ENCODE results near the gene RHOB. TPM values are rescaled to one million over a fixed set of nuclear protein-coding genes. Genes with fewer than 3 reads are reported as not detected.

The RHOB gene
- total RNA-seq, 1 donor from 2014 or later = 204 TPM

DNA sequence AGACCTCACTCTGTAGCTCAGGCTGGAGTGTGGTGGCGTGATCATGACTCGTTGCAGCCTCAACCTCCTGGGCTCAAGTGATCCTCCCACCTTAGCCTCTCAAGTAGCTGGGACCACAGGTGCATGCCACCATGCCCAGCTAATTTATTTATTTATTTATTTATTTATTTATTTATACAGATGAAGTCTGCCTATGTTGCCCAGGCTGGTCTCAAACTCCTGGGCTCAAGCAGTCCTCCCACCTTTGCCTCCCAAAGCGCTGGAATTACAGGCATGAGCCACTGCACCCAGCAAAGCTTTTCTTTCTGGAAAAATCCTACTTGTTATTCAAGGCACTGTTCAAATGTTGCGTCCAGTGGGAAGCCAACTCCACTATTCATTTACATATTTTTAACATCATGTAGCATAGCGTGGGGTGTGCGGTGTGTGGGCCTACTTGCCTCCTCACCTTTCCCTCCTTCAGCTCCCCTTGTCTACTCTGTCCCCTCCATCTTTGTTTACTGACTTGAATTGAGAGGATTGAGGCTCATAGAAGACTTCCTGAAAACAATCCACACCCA is 6.8 kb upstream of the RHOB start:
- no peaks in the 10 kb centered on the region for H3K27me3 ChIP-seq (ENCODE audit: control insufficient read depth, insufficient read depth, low read length)
- no peak for DNase-seq (ENCODE audit: low read depth)
- H3K36me3 ChIP-seq (ENCODE audit: control insufficient read depth, insufficient read depth, low read length) = no peaks in the 10 kb centered on the region
- H3K4me3 ChIP-seq (ENCODE audit: low read depth, low read length) = no peak overlapping the region
- TF ChIP-seq CTCF (IDR thresholded peaks at IDR 0.05; ENCODE audit: insufficient read depth, low read length, poor library complexity, severe bottlenecking) = no peak

GRCh38 chr2:20443276-20443920 is 3.5 kb upstream of the RHOB start:
- H3K36me3 ChIP-seq (ENCODE audit: control insufficient read depth, insufficient read depth, low read length) = no peaks in the 10 kb centered on the region
- H3K27me3 ChIP-seq (ENCODE audit: control insufficient read depth, insufficient read depth, low read length) = no peaks in the 10 kb centered on the region
- peak; percentile 38 for TF ChIP-seq CTCF (IDR thresholded peaks at IDR 0.05; ENCODE audit: insufficient read depth, low read length, poor library complexity, severe bottlenecking)
- no peak overlapping the region for H3K4me3 ChIP-seq (ENCODE audit: low read depth, low read length)
- DNase-seq (ENCODE audit: low read depth) = peak; percentile 86

- H3K36me3 ChIP-seq (ENCODE audit: control insufficient read depth, insufficient read depth, low read length) = peaks cover 3% of the 10 kb centered on the region
- no peak for TF ChIP-seq CTCF (IDR thresholded peaks at IDR 0.05; ENCODE audit: insufficient read depth, low read length, poor library complexity, severe bottlenecking)
- no peaks in the 10 kb centered on the region for H3K27me3 ChIP-seq (ENCODE audit: control insufficient read depth, insufficient read depth, low read length)
- no peak for DNase-seq (ENCODE audit: low read depth)
- H3K4me3 ChIP-seq (ENCODE audit: low read depth, low read length) = no peak overlapping the region
These were observed 2.5 kb upstream of the RHOB start for GRCh38 chr2:20444101-20444992.

- H3K4me3 ChIP-seq (ENCODE audit: low read depth, low read length) = no peak overlapping the region
- TF ChIP-seq CTCF (IDR thresholded peaks at IDR 0.05; ENCODE audit: insufficient read depth, low read length, poor library complexity, severe bottlenecking) = no peak
- DNase-seq (ENCODE audit: low read depth) = no peak
These were observed 1.6 kb upstream of the RHOB start for GRCh38 chr2:20444993-20445910.

DNA sequence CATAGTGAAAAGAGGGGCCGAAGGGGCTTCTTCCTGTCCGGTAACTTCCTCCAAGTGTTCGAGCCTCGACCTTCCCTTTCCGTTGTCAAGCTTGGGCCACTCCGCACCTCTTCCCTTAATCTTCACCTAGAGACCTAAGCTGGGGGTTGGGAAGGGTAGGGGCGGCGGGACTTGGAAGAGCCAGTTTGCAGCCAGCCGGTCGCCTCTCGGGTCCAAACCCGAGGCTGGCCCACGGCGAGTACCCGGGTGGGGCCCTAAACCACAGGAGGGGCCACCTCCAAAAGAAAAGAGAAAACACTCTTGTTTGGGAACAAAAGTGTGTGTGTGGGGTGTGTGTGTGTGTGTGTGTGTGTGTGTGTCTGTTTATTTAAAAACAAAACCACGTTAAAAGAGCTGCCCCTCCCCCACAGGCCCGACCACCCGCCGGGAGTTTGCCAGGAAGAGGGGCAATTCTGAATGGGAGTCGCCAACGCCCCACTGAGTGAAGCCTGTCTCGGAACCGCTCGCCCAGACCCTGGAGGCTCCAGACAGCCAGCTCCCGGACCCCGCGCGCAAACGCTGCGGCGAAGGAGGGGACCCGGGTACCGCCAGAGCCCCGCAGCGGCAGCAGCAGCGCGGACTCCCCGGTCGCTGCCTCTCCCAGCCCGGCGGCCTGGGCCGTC is 488 bp upstream of the RHOB start:
- DNase-seq (ENCODE audit: low read depth) = no peak
- peak overlapping the region; percentile 68 for H3K4me3 ChIP-seq (ENCODE audit: low read depth, low read length)
- H3K27me3 ChIP-seq (ENCODE audit: control insufficient read depth, insufficient read depth, low read length) = no peaks in the 10 kb centered on the region
- no peak for TF ChIP-seq CTCF (IDR thresholded peaks at IDR 0.05; ENCODE audit: insufficient read depth, low read length, poor library complexity, severe bottlenecking)
- peaks cover 3% of the 10 kb centered on the region for H3K36me3 ChIP-seq (ENCODE audit: control insufficient read depth, insufficient read depth, low read length)

More at GRCh38 chr2:20444993-20445910, 1.6 kb upstream of the RHOB start:
- H3K36me3 ChIP-seq (ENCODE audit: control insufficient read depth, insufficient read depth, low read length) = peaks cover 3% of the 10 kb centered on the region
- no peaks in the 10 kb centered on the region for H3K27me3 ChIP-seq (ENCODE audit: control insufficient read depth, insufficient read depth, low read length)
